KG1 (cell line): ENCODE measurements around the gene CLCC1.
"Not testable (repeated sequence)": the region's sequence is repeated elsewhere in the genome, so short reads cannot be mapped to it uniquely, and the experiment has no call there.

Experiments used
- DNase-seq: peaks from one replicate; lab custom pipeline; 2025; lab: John Stamatoyannopoulos, UW

The CLCC1 gene

GRCh38 chr1:108963052-108963686 lies at the start of gene CLCC1:
Gene CLCC1, minus strand, starts transcription at chr1:108963484. Its CDS starts 13,047 bp downstream, at chr1:108950437.
- peak; percentile 82 for DNase-seq

- no peak for DNase-seq
Observed at GRCh38 chr1:109011335-109011734, 48.1 kb upstream of the CLCC1 start.

- DNase-seq: not testable (repeated sequence)
Observed at GRCh38 chr1:108996622-108997021, 33.3 kb upstream of the CLCC1 start.

- no peak for DNase-seq
Observed at GRCh38 chr1:108983114-108983513, 19.8 kb upstream of the CLCC1 start.

- DNase-seq: no peak
Observed at GRCh38 chr1:108976658-108977057, 13.4 kb upstream of the CLCC1 start.

GRCh38 chr1:108972951-108973350 lies 9.7 kb upstream of the CLCC1 start:
- no peak for DNase-seq

GRCh38 chr1:108969346-108969745 lies 6.1 kb upstream of the CLCC1 start:
- no peak for DNase-seq

- DNase-seq: no peak
Observed at GRCh38 chr1:108962681-108963051, 618 bp downstream of the CLCC1 start.

- DNase-seq: no peak
Observed at GRCh38 chr1:108961752-108962486, 1.4 kb downstream of the CLCC1 start.

- DNase-seq: no peak
Observed at GRCh38 chr1:108961198-108961597, 2.1 kb downstream of the CLCC1 start.

GRCh38 chr1:108960719-108961118 lies 2.6 kb downstream of the CLCC1 start:
- no peak for DNase-seq

GRCh38 chr1:108957888-108958287 lies 5.4 kb downstream of the CLCC1 start:
- DNase-seq: no peak

GRCh38 chr1:108955881-108956280 lies 7.4 kb downstream of the CLCC1 start:
- no peak for DNase-seq

- no peak for DNase-seq
Observed at GRCh38 chr1:108955111-108955510, 8.2 kb downstream of the CLCC1 start.

- no peak for DNase-seq
Observed at GRCh38 chr1:108953452-108953851, 9.8 kb downstream of the CLCC1 start.

GRCh38 chr1:108951242-108951641 lies 12.0 kb downstream of the CLCC1 start:
- DNase-seq: no peak

GRCh38 chr1:108949044-108949443 lies 14.2 kb downstream of the CLCC1 start:
- no peak for DNase-seq

GRCh38 chr1:108947871-108948525 lies 15.3 kb downstream of the CLCC1 start:
- no peak for DNase-seq

GRCh38 chr1:108936170-108936569 lies 27.1 kb downstream of the CLCC1 start:
- no peak for DNase-seq

- no peak for DNase-seq
Observed at GRCh38 chr1:108933944-108934343, 29.3 kb downstream of the CLCC1 start.

- not testable (repeated sequence) for DNase-seq
Observed at GRCh38 chr1:108927565-108927964, 35.7 kb downstream of the CLCC1 start.

- DNase-seq: no peak
Observed at GRCh38 chr1:108925920-108926319, 37.4 kb downstream of the CLCC1 start.

GRCh38 chr1:108916788-108917187 lies 46.5 kb downstream of the CLCC1 start:
- no peak for DNase-seq
